UCSD-AML1 (cell line): Measurements from ENCODE around the gene FYCO1.

Source experiments
- DNase-seq: peaks from one replicate; lab custom pipeline; 2025; ENCODE audit not compliant: unreplicated experiment; lab: John Stamatoyannopoulos, UW

Gene FYCO1

GRCh38 chr3:45944830-45945620 lies 50.6 kb downstream of the FYCO1 start:
- no peak for DNase-seq

DNA sequence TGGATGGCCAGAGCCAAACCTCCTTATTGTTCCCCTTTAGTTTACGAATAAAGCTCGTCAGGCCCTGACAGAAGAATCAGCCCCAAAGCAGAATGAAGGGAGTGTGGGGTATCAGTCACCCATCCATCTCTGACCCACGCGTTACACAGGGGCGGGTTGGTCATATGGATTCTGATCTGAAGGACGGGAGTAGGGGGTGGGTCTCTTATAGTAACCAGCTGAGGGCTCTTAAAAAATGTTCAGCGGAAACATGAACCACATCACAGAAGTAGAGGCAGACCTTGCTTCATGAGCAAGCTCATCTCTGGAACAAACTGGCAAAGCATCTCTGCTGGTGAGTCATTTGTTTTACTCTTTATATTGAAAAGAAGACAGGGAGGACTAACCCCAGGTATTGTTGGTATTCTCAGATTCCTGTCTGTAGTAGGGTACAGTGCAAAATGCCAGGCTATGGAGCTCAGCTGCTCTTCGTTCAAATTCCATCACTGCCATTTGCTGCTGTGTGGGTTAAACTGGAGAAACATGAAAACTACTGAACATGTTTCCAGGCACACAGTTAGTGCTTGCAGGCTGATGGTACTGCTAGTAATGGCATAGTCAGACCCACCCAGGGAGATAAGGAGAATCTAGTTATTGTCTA lies 52.3 kb downstream of the FYCO1 start, which contains the start of gene CXCR6:
Gene CXCR6 (plus strand): TSS at position 258 of the 640 bp plus-strand sequence. CDS start 3,018 bp downstream, outside the sequence.
- DNase-seq: no peak

DNA sequence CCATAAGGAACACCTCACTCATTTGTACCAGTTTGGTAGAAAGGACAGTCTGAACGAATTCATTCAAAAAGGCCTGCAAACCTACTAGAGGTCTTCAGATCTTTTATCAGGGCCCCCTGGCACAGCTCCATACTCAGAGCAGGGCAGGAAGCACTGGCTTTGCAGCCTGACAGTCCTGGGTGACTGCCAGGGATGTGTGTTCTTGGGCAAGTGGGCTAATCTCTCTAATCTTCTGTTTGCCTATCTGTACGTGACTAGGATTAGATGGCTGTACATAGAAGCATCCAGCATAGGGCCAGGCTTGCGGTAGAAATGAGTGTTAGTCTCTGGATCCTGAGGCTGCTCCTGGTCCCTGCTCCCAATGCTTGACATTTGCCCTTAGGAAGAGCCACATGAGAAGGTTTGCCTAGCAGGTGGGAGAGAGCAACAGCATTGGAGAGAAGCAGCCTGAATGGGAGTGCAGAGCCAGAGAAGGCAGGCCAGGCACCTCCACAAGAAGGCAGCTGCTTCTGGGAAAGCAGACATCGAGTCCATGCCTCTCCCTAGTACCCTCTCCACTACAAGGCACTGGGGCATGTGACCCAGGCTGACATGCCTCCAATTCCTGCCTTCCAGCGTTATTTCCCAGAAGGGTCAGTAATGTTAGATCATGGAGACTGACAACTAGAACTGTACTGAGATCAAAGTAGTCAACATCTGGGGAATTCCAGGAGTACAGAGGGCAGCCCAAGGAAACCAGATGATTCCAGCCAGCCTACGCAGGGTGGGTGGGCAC lies 53.4 kb downstream of the FYCO1 start:
- DNase-seq: no peak

DNA sequence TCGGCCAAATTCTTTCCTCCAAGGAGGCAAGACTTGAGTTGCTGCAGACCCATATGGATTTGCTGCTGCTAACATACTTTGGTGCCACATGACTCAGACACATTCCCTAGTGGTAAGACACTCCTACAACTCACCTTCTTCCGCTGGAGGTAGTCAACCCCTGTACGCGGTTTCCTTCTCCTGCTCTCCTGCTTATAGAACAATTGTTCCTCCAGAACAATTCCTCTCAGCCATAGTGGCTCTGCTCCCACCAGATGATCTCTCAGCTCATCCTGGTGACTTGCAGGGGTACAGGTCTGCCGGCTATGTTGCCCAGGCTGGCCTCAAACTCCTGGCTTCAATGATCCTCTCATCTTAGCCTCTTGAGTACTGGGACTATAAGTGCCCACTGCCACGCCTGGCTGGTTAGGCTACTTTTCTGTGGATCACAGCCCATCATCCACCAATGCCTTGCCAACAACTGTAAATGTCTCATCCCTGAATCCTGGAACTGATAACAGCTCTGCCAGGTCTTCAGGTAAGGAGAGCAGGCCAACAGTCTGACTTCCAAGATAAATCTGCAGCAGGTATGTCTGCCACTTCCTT lies 54.8 kb downstream of the FYCO1 start:
- DNase-seq: no peak

DNA sequence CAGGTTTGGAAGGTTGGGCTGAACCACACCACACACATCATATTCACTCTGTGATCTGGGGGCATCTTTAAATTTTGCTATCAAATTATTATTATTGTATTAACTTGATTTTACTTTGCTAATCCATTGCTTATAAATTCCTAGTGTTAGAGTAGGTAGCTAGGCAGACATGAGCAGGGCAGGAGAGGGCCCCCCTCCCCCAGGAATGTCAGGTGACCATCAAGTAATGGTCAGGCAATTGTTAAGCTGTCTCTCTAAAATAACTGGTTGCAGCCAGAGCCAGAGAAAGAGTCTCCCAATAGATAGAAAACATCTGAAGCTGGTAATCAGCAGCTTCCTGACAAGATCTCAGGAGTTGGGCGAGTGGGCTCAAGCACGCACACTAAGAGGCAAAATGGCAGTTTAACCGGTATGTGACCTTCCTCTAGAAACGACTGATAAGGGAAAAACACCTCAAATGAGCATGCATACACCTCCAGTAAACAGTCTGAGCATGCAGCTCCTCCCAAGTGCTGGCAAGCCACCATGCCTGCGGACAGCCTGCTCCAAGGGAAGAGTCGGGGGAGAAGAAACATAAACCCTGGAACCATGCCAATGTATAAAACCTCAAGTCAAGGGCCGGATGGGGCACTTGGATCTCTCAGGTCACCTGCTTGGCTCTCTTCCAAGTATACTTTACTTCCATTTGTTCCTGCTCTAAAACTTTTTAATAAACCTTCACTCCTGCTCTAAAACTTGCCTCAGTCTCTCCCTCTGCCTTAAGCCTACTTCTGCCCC lies 55.4 kb downstream of the FYCO1 start:
- no peak for DNase-seq

GRCh38 chr3:45939341-45939771 lies 56.3 kb downstream of the FYCO1 start:
- DNase-seq: no peak

DNA sequence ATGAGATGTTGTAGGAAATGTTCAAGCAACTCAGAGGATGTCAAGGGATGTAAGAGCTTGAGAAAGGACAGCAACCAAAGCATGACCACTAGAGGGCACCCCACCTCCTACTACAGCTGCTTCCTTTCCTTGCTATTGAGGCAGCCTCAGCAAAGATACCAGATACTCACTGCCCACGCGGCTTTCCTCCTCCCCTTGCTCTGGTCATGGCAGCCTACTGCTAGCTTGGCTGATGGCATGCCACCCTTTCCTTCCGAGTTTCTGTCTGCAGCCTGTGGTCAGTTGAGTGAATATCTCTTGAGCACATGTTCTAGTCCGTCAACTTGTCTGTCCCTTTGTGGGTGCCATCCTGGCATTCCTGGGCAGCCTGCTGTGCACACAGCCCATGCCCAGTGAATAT lies 56.8 kb downstream of the FYCO1 start:
- DNase-seq: peak; percentile 81

DNA sequence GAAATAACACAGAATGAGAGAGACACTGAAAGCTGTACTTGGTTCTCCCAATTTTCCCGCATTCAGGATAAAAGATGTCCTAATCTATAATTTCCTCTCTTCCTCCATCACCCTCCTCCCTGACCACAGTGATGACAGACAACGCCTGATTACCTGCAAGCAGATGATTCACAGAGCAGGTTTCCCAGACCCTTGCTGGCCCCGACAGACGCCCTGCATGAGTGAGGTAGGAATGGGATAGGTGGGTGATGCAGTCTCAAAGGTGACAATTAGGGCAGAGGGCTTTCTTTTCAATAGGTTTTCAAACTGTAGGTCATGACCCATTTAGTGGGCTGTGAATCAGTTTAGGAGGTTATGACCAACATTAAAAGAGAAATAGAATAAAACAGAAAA lies 57.6 kb downstream of the FYCO1 start:
- DNase-seq: no peak

- no peak for DNase-seq
Observed at GRCh38 chr3:45937206-45938042, 58.2 kb downstream of the FYCO1 start.

DNA sequence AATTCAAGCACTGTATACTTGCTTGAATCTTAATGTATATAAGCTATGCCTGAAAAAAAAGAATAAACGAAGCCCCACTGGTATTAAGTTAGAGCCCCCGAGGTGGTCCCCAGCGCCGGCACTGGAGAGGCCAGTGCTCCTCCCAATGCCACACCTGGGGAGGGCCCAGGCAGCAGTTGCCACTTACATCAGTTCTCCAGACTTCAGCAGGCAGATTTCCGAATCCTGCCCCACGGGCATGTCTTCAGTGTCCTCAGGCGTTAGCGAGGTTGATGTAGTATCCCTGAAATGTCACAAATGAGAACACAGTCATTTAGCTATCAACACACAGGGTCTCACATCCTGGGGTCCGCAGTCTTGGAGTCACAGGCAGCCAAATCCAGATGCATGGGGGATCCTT lies 59.4 kb downstream of the FYCO1 start:
- DNase-seq: no peak

GRCh38 chr3:45933591-45933990 lies 62.0 kb downstream of the FYCO1 start:
- DNase-seq: no peak

DNA sequence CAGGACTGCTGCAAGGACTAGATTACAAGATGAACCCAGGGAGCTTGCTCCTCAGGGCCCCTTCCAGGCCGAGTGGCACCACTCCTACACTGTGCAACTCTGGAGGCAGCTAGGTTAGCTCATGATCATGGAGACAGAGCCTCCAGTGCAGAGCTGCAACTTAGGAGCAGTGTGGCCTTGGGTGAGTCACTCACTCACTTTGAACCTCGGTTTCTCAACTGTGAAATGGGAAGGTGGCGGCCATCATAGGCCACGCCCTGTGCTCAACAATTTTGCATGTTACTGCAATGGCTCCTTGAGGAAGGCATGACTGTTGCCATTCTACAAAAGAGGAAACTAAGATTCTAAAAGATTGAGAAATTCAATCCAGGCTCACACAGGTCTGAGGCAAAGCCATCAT lies 63.5 kb downstream of the FYCO1 start:
- DNase-seq: no peak

DNA sequence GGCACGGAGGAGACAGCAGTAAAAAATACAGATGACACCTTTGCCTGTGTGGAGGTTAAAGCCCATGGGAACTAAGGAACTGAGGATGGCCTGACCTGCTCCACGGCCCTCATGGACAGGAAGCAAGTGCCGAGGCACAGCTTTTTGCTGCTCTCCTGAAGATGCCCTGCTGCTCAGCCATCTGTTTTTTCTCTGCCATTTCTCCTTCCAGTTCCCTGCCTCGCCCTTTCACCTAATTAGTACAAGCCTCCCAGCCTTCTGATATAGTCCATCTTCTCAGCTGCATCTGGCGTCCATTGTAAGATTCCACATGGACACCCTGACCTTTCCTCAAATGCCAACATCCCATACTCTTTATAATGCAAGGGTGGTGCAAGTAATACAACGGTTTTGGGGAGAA lies 64.1 kb downstream of the FYCO1 start:
- no peak for DNase-seq

DNA sequence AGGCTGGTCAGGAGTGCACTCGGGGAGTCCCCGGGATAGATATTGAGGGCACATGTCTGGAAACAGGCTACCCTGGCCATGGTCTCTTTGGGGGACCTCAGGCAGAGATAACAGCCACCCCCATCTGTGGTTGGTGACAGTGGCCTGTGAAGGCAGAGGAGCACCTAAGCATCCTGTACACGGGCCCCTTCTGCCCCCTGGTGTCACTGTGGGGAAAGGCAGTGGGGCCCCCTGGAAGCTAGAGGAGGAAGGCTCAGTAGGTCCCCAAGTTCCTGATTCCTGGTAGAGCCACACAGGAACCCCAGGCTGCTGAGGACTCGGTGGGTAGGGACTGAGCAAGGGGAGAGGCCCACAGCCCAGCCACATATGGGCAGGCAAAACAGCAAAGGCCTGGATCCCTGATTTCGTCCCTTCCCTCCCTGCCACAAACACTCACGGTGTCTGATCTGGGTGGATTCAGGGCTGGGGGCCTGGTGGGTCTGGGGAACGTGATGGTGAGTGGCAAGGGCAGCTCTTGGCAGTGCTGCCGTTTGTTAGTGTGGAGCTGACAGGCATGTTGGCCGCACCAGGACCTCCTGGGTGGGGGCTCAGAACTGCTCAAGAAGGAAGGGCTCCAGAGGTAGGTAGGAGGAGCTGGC lies 66.5 kb downstream of the FYCO1 start:
- peak; percentile 61 for DNase-seq

DNA sequence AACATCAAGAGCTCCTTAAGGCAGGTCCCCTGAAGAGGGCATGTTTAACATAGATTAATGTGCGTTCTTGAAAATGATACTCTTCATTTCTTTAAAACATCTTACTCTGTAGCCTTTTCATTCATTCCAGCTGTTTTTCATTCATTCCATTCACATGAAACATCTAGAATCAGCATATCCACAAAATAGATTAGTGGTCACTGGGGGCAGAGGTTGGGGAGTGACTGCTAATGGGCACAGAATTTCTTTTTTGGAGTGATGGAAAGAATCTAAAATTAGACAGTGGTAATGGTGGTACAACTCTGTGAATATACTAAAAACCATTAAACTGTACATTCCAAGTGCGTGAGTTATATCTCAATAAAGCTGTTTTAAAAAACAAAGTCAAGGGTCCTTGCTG lies 67.7 kb downstream of the FYCO1 start:
- no peak for DNase-seq

- no peak for DNase-seq
Observed at GRCh38 chr3:45923755-45924154, 71.9 kb downstream of the FYCO1 start.

- no peak for DNase-seq
Observed at GRCh38 chr3:45922950-45923590, 72.6 kb downstream of the FYCO1 start.

GRCh38 chr3:45922039-45922326 lies 73.6 kb downstream of the FYCO1 start:
- DNase-seq: no peak
